Measurements from ENCODE around the gene RSPH10B2.
"Not testable (repeated sequence)": the region's sequence is repeated elsewhere in the genome, so short reads cannot be mapped to it uniquely, and the experiment has no call there.

GRCh38 chr7:6726341-6726740 is 27.6 kb upstream of the RSPH10B2 start:
- TF ChIP-seq FOXM1 (IDR thresholded peaks at IDR 0.05; ENCODE audit: borderline replicate concordance); SP1 (IDR thresholded peaks at IDR 0.05): not testable (repeated sequence)

Data from HEK293T (cell line).